ENCODE measurements around the gene KCNIP1.

GRCh38 chr5:170597872-170598271 is 94.1 kb downstream of the KCNIP1 start:
- TF ChIP-seq RAD21 (IDR thresholded peaks at IDR 0.05; ENCODE audit: insufficient read depth, low read depth, low read length) (no peak), EP300 (IDR thresholded peaks at IDR 0.05; ENCODE audit: borderline replicate concordance in 1 of 2, control insufficient read depth in 1 of 2, low read depth in 2 of 2, low read length in 2 of 2) (no peak), CTCF (IDR thresholded peaks at IDR 0.05 in 2 of 3, conservative IDR thresholded peaks at IDR 0.05 in 1 of 3; ENCODE audit: control insufficient read depth in 2 of 3, extremely low read depth in 1 of 3, insufficient read depth in 1 of 3, low read depth in 3 of 3, low read length in 3 of 3) (no peak)

Data from GM12878 (cell line).